ENCODE results near the gene KCNQ2.
A peak's percentile ranks its signal among the peaks of the same experiment; 100 is the strongest.

KCNQ2 gene

GRCh38 chr20:63501818-63502670 lies 29.6 kb upstream of the KCNQ2 start:
- peak; percentile 88 for DNase-seq (ENCODE audit: low spot score)

- DNase-seq (ENCODE audit: low spot score), result peak; percentile 52
Measured at GRCh38 chr20:63500902-63501817, 28.7 kb upstream of the KCNQ2 start.

GRCh38 chr20:63500151-63500901 lies 27.9 kb upstream of the KCNQ2 start:
- no peak for DNase-seq (ENCODE audit: low spot score)

- peak; percentile 40 for DNase-seq (ENCODE audit: low spot score)
Measured at GRCh38 chr20:63499338-63499969, 27.0 kb upstream of the KCNQ2 start.

GRCh38 chr20:63498960-63499337 lies 26.5 kb upstream of the KCNQ2 start, which contains the start of gene EEF1A2:
EEF1A2 (minus strand) TSS chr20:63499083; CDS start chr20:63497763, 1,320 bp downstream.
- peak; percentile 63 for DNase-seq (ENCODE audit: low spot score)

GRCh38 chr20:63497946-63498935 lies 25.8 kb upstream of the KCNQ2 start:
- DNase-seq (ENCODE audit: low spot score), result no peak

GRCh38 chr20:63497138-63497945 lies 24.9 kb upstream of the KCNQ2 start:
- no peak for DNase-seq (ENCODE audit: low spot score)

GRCh38 chr20:63496596-63497120 lies 24.2 kb upstream of the KCNQ2 start:
- no peak for DNase-seq (ENCODE audit: low spot score)

- DNase-seq (ENCODE audit: low spot score), result peak; percentile 75
Measured at GRCh38 chr20:63495741-63496595, 23.5 kb upstream of the KCNQ2 start.

- DNase-seq (ENCODE audit: low spot score), result no peak
Measured at GRCh38 chr20:63495167-63495720, 22.8 kb upstream of the KCNQ2 start.

GRCh38 chr20:63494420-63495166 lies 22.1 kb upstream of the KCNQ2 start:
- DNase-seq (ENCODE audit: low spot score), result no peak

GRCh38 chr20:63494084-63494419 lies 21.6 kb upstream of the KCNQ2 start:
- no peak for DNase-seq (ENCODE audit: low spot score)

GRCh38 chr20:63493563-63494020 lies 21.1 kb upstream of the KCNQ2 start:
- DNase-seq (ENCODE audit: low spot score), result no peak

- DNase-seq (ENCODE audit: low spot score), result no peak
Measured at GRCh38 chr20:63492982-63493381, 20.5 kb upstream of the KCNQ2 start.

- DNase-seq (ENCODE audit: low spot score), result no peak
Measured at GRCh38 chr20:63492518-63492917, 20.1 kb upstream of the KCNQ2 start.

- DNase-seq (ENCODE audit: low spot score), result no peak
Measured at GRCh38 chr20:63491635-63492230, 19.3 kb upstream of the KCNQ2 start.

GRCh38 chr20:63491078-63491477 lies 18.6 kb upstream of the KCNQ2 start:
- no peak for DNase-seq (ENCODE audit: low spot score)

All from NAMALWA (cell line).